Inflammatory macrophage treated with lipopolysaccharide for 1 hour (primary cell): ENCODE measurements around the gene MYO1H.
"Not testable (repeated sequence)": the region's sequence is repeated elsewhere in the genome, so short reads cannot be mapped to it uniquely, and the experiment has no call there.

ENCODE experiments used
- DNase-seq, 2 donors: peaks; one replicate each; pipeline ENCODE4 v3.0.0-alpha.2; 2020 to 2022

MYO1H gene, protein sequence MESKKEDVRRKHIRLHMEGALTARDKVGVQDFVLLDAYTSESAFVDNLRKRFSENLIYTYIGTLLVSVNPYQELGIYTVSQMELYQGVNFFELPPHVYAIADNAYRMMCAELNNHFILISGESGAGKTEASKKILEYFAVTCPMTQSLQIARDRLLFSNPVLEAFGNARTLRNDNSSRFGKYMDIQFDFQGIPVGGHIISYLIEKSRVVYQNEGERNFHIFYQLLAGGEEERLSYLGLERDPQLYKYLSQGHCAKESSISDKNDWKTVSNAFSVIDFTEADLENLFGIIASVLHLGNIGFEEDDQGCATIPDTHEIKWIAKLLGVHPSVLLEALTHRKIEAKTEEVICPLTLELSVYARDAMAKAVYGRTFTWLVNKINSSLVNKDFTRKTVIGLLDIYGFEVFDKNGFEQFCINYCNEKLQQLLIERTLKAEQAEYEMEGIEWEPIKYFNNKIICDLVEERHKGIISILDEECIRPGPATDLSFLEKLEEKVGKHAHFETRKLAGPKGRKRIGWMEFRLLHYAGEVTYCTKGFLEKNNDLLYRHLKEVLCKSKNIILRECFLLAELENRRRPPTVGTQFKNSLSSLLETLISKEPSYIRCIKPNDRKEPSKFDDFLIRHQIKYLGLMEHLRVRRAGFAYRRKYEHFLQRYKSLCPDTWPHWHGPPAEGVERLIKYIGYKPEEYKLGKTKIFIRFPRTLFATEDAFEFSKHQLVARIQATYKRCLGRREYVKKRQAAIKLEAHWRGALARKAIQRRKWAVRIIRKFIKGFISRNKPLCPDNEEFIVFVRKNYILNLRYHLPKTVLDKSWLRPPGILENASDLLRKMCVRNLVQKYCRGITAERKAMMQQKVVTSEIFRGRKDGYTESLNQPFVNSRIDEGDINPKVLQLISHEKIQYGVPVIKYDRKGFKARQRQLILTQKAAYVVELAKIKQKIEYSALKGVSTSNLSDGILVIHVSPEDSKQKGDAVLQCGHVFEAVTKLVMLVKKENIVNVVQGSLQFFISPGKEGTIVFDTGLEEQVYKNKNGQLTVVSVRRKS

DNA sequence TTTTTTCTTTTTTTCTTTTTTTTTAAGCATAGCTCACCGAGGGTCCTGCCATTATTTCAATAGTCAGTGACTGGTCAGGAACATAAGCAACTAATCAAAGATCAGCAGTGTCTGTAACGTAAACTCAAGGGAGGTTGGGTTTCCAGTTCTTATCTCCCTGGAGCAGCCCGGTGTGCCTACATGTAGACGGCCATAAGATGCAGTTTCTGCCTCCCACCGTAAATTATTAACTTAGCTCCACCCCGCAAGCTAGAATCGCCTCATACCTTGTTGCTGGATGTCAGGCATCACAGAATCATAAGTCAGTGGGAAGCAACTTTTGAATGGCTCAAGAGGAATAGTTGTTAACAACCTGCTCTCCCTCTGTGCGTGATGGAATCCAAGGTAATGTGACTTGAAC, at the start of gene MYO1H:
Gene MYO1H (plus strand): TSS at position 312 of the 400 bp plus-strand sequence. CDS start 61 bp downstream, at position 373.
- DNase-seq: no peak

DNA sequence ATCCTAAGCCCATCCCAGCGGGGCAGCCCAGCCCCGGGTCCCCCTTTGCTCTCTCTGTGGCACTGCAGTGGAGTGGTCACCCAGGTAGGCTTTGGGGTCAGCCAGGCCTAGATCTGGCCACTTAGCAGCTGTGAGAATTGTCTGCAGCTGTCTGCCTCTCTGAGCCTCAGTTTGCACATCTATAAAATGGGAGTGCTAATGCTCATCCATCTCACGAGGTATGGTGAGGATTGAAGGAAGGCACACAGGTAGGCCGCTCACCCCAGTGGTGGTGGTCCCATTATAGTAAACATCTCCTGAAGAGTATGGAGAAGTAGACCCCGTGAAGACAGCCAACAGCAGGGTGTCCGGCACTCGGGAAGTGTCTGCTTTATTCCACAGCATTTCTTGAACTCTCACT, 47.9 kb upstream of the MYO1H start:
- no peak for DNase-seq

DNA sequence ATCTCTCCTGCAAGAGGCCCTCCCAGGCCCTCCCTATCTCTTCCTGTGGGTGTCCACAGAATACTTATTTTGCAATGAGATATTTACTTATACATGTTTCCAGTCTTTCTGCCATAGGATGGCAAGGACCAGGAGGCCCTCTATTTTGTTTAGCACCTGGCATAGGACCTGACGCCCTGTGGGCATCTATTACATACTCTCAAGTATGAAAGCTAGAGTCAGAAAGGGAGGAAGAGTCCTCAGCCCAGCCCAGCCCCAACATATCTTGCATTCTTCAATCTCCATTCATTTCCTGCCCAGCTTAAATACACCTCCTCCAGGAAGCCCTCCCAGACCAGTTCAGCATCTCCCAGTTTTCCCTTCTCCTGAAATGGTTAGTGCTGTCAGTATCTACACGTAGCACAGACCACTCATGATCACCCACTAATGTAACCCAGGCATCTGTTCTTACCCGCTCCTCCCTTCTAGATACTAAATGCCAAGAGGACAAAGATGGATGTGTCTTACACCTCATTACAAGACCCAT, 46.0 kb upstream of the MYO1H start:
- no peak for DNase-seq

DNA sequence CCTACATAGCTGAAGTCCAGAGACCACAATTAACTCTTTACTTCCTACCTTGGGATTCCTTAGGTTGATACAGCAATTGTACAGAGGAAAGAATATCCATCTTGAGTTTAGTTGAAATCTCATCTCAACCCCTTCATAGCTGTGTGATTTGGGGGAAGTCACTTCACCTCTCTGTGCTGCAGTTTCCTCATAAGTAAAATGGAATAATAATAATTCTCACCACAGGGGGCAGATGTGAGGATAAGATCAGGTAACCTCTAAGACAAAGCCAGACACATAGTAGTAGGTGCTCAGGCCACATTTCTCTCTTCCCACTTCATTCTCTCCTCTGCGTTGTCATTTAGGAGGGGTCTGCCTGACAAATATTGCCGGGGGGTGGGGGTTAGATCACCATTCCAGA, 45.3 kb upstream of the MYO1H start:
- DNase-seq: peak in 1 of 2 donors; percentile 12

DNA sequence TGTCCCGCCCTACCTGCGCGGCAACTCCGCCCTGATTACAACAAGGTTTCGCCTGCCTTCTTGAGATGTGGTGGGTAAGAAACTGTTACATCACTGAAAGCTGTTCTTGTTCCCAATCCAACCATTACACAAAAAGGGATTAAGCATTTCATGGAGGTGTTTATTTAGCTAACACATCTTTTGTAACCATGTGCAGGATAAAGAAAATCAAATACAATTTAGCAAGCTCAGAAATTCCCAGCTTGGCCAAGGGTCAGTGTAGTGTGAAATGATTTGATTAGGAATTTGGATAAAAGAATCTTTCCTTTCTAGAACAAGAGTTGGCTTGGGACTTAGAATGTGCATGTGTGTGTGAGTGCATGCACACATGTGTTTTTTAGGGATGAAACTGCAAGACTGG, 44.9 kb upstream of the MYO1H start:
- DNase-seq: no peak

DNA sequence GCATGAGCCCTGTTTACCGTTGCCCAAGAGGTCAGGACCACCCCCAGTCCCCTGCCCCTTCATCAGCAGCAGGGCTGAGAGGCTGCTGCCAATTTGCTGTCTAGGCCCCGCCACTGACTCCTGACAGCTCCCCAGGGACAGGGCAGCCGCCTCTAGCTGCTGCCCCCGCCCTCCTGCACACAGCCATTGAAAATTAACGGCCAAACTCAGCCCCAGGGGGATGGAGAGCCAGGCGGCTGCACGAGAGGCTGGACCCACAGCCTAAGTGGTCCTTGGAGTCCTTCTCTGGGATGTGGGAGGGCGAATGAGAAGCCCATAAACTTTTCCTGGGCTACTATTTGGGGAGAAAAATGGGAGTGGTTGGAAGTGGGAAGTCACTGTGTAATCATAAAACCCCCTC, 43.2 kb upstream of the MYO1H start:
- no peak for DNase-seq

DNA sequence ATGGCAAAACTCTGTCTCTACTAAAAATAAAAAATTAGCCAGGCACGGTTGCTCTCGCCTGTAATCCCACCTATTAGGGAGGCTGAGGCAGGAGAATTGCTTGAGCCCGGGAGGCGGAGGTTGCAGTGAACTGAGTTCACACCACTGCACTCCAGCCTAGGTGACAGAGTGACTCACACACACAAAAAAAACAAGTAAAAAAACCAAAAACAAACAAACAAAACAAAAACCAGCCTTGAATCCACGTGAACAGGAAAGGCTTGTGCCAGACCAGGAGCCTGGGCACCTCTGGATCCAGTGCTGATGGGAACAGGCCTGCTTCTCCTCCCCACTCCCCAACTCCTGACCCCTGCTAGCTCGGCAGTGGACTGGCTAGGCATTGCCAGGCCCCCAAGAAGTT, 42.2 kb upstream of the MYO1H start:
- no peak for DNase-seq

DNA sequence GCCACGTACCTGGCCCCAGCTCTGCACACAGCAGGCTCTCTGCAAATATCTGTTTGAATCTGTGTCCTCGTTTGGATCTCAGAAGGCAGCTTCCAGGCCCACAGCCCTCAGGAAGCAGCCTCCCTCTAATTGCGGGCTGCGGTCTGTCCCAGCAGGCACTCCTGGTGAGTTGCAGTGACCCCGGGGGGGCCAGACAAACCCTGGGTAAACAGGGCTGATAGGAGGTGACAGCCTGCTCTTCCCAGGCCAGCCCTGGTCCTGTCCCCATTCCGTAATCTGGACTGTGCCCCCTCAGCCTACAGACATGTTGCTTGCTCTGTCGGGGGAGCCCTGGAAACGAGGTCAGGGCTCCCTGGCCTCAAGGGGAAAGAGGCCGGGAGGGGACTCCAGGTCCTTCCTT, 40.6 kb upstream of the MYO1H start:
- DNase-seq: no peak

DNA sequence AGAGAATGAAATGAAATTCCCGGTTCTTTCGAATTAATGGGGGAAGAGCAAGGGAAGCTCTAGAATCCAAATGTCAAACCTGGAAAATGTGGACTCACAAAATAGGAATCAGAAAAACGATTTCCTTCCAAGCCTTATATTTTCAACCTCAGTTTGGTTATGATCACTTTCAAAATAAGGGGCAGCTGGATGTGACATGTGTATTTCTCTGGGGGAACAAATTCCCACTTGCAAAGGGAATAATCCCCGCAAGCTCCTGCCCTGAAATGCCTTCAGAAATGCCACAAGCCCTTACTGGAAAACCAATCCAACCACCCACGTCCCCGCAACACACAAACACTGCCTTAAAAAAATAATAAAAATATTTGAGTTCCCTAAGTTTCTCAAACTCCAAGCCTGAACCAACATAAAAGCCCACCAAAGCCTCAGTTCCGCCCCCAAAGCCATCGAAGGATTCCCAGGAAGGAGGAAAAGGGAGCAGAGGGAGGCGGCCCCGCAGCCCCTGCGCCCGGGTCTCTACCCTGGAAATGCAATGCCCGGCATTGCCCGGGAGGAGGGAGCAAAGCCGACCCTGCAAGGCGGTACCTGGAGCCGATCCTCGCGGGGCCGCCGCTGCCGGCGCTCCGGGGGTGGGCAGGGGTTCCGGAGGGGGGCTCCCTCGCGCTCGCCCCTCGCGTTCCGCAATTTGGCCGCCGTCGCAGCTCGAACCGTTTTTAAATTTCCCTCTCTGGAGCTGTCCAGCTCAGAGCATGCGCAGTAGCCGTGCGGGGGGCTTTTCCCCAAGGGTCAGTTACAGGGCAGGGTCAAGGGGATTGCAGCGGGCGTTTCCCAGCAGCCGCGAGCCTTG, 38.9 kb upstream of the MYO1H start, which contains the start of gene FOXN4:
Gene FOXN4 (minus strand): TSS at position 751 of the 847 bp plus-strand sequence. CDS start 963 bp downstream, outside the sequence.
- no peak for DNase-seq

DNA sequence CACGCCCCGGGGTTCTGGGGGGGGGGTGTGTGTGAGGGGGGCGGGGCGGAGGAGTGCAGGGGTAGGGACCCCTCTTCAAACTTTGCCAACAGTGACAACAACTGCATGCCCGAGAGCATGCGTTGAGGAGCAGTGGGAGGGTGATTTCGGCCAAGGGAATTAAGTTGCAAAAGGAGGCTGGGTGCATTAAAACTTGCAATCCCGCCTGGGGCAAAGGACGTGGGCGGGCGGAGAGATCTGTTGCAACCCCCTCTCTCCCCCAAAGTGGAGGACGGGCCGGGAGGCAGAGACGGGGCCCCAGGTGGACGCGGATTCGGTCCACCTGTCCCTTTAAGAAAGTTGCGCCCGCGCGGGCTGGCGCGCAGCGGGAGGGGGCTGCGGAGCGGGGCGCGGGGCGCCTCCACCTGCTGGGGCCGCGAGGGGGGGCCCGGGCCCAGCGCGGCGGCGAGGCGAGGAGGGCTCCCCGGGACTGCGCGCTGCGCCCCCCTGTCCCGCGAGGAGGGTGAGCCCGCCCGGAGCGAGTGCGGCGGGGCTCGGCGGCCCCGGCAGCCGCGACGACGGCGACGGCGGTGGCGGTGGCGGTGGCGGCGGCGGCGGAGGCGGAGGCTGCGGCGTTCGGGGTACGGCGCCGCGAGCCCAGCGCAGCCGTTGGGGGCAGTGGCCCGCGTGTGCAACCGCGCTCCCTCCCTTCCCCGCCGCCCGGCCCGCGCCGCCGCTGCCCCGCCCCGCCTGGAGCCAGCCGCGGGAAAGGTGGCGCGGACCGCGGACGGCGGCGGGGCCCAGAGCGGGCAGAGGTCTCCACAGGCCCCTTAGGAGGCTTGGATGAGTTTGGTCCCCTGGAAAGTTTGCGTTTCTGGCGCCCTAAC, 38.1 kb upstream of the MYO1H start:
- DNase-seq: no peak

DNA sequence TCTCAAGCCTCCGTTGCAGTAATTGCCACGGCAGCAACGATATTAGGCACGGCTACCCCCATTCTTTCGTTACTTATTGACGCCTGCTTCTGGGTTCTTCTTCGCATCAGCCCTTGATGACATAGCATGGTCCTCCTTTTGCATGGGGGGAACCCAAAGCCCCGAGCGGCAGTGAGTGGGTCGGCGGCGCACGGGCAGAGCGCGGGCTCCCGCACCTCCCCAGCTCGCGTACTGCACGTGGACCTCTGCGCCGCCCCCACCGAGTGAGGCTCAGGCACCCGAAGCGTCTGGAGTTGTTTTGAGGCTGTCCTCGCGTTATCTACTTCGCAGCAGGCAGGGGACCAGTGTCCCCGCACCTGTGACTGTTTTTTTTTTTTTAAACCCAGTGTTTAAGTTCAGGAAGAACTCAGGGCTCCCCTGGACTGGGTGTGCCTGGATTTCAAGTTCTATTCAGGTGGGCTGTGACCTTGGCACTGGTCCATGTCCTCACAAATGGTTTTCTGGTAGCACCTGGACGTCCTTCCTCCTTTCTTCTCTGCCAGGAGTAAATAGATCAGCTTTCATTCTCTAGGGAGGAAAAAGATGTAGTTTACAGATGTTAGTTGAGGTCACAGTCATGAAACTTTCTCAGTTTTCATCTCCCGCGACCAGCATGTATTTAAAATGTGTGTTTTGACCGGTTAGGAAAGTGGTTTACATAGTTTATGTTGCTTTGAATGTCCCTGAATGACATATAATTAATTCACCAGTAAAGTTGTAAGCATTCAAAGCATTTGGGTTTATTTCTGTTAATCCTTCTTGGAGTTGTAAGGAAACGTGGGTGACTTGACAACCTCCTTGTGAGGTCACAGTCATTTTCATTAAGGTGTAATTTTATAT, 37.2 kb upstream of the MYO1H start:
- DNase-seq: no peak

DNA sequence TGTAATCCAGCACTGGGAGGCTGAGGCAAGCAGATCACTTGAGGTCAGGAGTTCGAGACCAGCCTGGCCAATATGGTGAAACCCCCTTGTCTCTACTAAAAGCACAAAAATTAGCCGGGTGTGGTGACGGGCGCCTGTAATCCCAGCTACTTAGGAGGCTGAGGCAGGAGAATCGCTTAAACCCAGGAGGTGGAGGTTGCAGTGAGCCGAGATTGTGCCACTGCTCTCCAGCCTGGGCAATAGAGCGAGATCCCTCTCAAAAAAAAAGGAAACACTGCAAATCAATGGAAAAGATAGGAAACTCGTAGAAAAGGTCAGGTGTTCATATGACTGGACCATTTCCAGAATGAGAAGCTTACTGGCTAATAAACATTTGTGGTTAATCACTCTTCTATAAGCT, 26.4 kb upstream of the MYO1H start:
- DNase-seq: not testable (repeated sequence)

DNA sequence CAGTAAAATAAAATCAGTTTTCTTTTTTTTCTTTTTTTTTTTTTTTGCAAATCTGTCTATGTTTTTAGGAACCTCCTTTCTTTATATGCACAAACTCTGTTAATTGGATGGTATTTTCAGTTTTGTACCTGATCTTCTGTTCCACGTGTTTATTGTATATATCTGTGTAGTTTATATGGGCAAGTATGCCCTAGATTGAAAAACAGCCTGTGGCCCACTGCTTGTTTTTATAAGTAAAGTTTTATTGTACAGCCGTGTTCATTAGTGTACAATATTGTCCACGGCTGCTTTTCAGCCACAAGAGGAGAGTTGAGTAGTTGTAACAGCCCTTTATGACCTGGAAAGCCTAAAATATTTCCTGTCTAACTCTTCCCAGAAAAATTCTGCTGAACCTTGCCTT, 18.7 kb upstream of the MYO1H start:
- no peak for DNase-seq

DNA sequence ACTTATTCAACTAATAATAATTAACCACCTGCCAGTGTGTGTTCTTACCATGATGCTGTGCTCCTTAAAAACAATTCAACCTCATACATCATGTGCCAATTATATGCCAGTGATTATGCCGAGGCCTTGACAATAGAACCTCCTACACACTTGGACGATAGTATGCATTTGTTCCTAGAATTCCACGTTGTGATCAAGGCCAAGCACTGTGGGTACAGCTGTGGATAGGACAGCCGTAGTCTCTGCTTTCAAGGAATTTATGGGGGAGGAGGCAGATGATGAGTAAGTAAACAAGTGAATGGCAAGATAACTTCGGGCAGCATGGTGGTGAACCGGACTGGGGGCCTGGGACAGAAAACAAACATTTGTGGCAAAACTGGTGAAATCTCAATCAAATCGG, 18.0 kb upstream of the MYO1H start:
- DNase-seq: no peak

DNA sequence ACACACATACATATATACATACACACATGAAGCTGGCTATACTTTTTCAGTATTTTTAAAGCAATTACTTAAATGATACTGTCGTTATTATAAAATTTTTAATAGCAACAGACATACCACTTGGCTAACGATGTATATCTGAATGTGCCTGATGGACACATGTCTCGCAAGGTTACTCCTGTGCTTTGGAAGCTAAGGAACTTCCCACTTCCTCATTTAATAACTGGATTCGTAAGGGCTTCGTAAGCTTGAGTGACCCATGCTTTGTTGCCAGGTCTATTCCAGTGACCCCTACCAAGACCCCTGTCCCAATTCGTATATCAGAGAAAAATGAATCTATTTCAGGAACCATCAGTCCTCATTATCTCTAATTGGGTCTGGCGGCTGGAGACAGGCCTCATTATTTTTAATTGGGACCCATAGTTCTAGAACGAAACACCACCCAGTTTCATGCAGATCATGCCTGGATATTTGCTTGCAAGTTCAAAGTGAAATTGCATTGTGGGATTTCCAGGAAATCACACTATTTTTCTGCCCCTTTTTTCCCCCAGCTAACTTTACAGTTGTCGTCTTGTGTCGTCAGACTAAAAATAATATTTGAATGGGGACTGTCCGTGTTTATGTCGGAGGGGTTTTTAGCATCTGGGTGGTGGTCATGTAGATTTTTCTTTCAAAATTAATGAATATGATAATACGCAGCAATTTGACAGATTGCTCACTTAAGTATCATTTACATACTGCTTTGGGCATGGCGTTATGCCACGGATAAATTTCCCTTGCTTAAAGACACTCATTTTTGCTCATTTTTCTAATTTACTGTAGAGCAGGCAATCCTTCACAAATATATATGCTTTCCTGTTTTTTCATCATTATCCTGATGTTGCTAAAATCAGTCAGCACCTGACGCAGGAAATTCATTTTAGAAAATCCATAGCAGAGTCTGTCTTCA, 17.1 kb upstream of the MYO1H start:
- DNase-seq: no peak

DNA sequence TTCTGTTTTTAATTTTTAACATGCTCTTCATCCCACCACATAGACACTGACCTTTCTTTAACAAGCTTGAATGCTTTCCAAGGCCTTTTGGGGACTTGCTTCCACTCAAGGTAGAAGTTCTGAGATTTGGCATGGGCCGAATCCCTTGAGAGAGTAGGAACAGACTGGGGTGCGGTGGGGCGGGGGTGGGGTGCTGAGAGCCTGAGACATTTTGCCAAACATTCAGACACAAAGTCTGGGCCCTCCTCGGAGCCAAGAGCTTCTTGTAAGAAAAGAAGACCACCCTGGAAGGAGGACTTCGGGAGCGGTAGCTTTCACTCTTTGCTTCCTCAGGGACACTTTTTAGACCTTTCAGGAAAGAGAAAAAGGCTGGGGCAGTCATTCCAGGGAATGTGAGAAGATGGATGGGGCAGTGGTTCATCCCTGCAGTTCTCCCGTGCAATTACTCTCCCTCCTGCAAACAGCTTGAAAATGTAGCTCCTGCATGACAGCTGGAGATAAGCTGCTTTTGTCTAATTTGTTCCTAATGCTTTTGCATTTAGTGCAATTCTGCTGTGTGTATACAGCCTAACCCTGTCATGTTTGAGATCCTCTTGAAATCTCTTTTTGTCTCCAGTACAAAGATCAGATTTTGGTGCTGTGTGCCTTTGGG, 16.3 kb upstream of the MYO1H start:
- no peak for DNase-seq

DNA sequence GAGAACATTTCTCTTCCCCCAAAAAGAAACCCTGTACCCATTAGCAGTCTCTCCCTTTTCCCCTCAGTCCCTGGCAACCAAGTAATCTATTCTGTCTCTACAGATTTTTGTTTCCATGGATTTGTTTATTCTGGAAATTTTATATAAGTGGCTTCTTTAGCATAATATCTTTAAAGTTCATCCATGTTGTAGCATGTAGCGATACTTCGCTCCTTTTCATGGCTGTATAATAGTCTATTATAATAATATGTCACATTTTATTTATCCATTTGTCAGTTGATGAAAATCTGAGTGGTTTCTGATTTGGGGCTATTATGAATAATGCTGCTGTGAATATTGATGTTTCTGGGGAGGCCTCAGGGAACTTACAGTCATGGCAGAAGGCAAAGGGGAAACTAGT, 12.8 kb upstream of the MYO1H start:
- no peak for DNase-seq

DNA sequence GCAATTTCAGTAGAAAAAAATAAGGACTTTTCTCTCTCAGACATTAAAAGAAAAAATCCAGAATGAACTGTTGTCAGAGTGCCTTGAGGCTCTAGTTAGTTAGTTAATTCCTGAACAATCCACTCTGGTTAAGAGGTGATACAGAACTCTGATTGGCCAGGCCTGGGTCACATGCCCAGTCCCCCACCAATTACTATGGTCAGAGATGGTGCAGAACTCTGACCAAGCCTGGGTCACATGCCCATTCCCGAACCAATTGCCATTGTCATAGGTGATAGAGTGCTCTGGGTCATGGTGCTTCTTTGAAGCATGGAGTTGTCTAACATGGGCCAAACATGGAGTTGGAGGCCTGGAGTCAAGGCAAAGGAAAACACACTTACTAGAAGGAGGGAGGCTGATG, 11.1 kb upstream of the MYO1H start:
- no peak for DNase-seq

DNA sequence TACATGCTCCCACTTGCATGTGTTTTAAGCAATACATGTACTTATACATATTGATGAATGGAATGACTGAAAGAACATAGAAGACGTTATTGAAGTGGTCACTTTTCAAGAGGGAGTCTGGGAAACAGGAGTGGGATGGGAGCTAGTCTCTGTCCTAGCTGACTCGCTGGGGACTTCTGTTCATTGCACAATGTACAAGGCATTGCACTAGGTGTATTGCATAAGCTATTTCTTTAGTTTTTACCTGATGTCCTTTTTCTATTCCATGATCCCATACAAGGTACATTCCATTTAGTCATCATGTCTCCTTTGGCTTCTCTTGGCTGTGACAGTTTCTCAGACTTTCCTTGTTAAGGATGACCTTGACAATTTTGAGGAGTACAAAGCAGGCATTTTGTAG, 4.0 kb upstream of the MYO1H start:
- peak; percentile 5 to 38 for DNase-seq
